NCI-H526 (cell line): ENCODE results near the gene LILRA5.
"Not testable (repeated sequence)": the region's sequence is repeated elsewhere in the genome, so short reads cannot be mapped to it uniquely, and the experiment has no call there.

Experiments
- DNase-seq, 2 experiments: peaks; one replicate each; lab custom pipeline; 2025; lab: John Stamatoyannopoulos, UW

LILRA5 gene

GRCh38 chr19:54333586-54334298 is 20.8 kb upstream of the LILRA5 start:
- DNase-seq, result no peak

GRCh38 chr19:54332149-54332548 is 19.2 kb upstream of the LILRA5 start:
- DNase-seq, result no peak

DNA sequence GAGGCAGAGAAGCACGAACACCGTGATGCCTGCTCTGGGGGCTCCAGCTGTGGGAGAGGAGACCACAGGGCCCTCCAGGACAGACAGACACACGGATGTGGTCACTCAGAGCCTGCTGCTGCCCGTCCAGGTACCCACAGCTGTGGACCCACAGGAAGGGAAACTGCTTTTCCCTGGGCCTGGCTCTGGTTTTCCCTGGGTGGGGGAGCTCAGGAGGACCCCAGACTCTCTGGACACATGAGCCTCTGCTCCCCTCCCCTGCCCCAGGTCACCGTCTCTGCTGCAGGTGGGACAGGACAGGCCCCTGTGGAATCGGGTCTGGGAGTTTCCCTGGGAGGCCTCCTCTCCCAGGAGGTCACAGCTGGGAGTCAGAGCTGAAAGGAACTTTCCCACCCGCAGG is 18.7 kb upstream of the LILRA5 start:
- no peak for DNase-seq

GRCh38 chr19:54329476-54330165 is 16.7 kb upstream of the LILRA5 start:
- no peak for DNase-seq

DNA sequence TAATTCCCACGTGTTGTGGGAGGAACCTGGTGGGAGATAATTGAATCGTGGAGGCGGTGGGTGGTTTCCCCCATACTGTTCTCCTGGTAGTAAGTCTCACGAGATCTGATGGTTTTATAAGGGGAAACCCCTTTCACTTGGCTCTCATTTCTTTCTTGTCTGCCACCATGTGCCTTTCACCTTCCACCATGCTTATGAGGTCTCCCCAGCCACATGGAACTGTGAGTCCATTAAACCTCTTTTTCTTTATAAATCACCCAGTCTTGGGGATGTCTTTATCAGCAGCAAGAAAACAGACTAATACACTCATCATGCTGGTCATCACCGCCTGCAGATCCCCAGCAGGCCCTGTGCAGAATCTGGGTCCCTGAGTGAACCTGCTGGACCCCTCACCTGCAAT is 15.8 kb upstream of the LILRA5 start:
- DNase-seq, result not testable (repeated sequence)

- no peak for DNase-seq
Observed at GRCh38 chr19:54325631-54326030, 12.7 kb upstream of the LILRA5 start.

DNA sequence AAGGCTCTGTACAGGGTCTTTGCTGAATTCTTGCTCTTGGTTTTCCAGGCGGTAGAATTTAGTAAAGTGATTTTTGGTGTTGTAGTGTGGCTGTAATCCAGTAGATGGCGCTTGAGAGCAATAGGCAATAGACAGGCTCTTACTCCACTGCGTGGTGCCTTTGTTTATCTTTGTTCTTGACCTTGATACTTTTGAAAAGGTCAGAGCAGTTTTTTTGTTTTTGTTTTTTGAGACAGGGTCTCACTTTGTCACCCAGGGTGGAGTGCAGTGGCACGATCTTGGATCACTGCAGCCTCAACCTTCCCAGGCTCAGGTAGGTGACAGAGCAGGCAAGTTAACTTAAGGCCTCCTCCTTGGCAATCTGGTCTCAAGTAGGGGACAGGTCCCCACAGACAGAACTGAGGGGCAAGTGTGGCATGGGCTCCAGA is 12.2 kb upstream of the LILRA5 start:
- DNase-seq, result peak in 1 of 2 experiments; percentile 67

- no peak for DNase-seq
Observed at GRCh38 chr19:54324071-54324470, 11.1 kb upstream of the LILRA5 start.

DNA sequence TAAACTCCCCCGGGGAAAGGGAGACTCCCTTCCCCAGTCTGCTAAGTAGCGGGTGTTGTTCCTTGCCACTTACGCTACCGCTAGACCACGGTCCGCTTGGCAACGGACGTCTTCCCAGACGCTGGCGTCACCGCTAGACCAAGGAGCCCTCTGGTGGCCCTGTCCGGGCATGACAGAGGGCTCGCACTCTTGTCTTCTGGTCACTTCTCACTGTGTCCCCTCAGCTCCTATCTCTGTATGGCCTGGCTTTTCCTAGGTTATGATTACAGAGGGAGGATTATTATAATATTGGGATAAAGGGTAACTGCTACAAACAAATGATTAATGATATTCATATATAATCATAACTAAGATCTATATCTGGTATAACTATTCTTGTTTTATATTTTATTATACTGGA is 10.0 kb upstream of the LILRA5 start:
- DNase-seq, result not testable (repeated sequence)

GRCh38 chr19:54322295-54322694 is 9.3 kb upstream of the LILRA5 start:
- DNase-seq, result not testable (repeated sequence)

GRCh38 chr19:54319892-54320670 is 7.1 kb upstream of the LILRA5 start:
- no peak for DNase-seq

DNA sequence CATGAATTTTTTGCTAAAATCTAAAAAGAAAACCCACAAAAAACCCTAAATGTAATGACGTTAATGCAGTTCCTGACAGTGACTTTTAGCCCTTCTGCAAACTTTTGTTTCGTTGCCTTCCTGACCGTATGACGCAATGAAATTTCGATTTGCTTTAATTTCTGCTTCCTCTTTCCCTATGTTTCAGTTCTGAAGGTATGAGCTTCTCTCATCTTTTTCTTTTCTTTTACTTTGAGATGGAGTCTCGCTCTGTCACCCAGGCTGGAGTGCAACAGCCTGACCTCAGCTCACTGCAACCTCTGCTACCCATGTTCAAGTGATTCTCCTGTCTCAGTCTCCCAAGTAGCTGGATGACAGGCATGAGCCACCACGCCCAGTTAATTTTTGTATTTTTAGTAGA is 6.1 kb upstream of the LILRA5 start:
- DNase-seq, result no peak

DNA sequence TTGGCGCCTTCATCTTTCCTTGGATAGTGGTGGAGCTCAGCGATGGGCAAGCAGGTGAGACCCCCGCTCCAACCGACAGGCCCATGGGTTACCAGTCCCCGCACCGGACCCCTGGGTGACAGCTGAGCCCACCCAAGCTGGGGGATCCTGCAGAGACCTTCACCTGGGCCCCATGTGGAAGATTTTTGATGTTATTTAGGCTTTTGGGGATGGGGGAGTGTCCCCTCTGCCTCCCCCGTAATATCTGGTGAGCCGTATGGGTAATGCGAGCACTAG is 4.9 kb upstream of the LILRA5 start:
- DNase-seq, result no peak

DNA sequence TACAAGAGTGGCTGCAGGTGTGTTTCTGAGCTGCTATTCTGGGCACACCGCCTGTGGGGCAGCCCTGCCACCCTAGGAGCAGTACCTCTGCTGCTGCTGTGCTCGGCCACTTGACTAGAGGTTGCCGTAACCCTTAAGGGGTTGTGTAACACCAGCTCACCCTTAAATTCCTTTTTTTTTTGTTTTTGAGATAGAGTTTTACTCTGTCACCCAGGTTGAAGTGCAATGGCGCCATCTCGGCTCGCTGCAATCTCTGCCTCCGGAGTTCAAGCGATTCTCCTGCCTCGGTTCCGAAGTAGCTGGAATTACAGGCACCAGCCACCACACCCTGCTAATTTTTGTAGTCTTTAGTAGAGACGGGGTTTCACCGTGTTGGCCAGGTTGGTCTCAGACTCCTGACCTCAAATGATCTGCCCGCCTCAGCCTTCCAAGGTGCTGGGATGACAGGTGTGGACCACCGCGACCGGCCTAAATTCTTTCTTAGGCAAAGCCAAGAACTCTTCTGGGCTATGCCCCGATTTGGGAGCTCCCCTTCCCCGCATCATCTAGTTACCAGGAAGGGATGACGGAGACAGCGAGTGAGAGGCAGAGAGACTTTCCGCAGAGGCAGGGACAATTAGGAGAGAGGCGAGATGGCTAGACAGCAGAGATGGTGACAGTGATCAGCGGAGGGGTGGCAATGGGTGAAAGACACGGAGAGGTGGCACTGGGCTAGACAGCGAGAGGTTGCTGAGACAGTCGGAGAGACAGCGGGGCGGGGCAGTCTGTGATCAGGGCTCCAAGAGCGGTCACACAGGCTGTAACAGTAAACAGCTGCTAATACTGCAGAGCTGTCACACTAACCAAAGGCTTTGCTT is 4.4 kb upstream of the LILRA5 start:
- no peak for DNase-seq

- peak in 1 of 2 experiments; percentile 73 for DNase-seq
Observed at GRCh38 chr19:54316746-54317107, 3.8 kb upstream of the LILRA5 start.

DNA sequence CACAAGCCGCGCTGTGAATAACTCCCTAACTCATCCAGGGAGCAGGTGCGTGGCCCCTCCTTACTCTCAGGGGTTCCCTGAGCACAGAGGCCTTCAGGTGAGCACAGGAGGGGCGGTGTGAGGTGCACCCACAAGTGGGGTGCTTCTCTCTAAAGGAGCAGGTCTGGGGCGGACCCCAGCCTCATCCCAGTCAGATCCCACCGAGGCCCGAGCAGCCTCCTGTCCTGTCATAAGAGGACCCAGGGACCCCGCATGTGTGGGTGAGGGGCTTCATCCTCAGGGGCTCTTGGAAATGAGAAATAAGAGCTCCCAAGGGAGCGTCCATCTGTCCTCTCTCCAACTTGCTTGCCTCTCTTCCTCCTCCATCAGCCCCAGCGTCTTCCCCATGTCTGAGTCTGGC is 3.0 kb upstream of the LILRA5 start:
- DNase-seq, result no peak

GRCh38 chr19:54312011-54312410 is 955 bp downstream of the LILRA5 start:
- DNase-seq, result no peak

DNA sequence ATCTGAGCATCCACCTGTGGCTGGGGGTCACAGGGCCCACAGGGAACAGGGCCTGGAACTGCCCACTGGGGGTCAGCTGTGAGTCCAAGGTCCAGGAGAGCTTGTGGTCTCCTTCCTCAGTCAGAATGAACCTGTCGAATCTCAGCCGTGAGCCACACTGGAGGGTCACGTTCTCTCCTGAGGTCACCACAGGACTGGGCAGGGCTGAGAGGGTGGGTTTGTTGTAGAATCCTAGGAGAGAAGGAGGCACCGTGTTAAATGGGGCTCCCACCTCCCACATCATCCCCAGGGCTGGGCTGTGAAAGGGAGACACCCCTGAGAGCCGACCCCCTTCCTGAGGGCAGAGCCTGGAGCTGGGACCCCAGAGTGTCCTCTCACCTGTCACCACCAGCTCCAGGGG is 1.5 kb downstream of the LILRA5 start:
- no peak for DNase-seq

DNA sequence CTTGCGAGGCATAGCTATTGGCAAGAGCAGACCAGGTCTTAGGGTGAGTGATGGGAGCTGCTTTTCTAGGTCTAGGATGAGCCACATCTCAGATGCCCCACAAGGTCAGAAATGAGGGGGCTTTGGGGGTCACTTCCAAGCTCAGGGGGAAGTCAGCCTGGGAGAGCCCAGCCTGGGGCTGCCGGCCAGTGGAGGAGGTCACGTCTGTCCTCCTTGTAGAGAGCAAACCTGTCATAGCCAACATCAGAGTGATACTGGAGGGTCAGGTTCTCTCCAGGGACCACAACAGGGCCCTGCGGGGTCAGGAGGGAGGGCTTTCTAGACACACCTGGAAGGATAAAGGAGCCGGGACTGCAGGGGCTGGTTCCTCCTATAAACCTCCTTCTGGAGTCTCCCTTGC is 2.4 kb downstream of the LILRA5 start:
- DNase-seq, result no peak

- DNase-seq, result no peak
Observed at GRCh38 chr19:54309811-54310210, 3.2 kb downstream of the LILRA5 start.

DNA sequence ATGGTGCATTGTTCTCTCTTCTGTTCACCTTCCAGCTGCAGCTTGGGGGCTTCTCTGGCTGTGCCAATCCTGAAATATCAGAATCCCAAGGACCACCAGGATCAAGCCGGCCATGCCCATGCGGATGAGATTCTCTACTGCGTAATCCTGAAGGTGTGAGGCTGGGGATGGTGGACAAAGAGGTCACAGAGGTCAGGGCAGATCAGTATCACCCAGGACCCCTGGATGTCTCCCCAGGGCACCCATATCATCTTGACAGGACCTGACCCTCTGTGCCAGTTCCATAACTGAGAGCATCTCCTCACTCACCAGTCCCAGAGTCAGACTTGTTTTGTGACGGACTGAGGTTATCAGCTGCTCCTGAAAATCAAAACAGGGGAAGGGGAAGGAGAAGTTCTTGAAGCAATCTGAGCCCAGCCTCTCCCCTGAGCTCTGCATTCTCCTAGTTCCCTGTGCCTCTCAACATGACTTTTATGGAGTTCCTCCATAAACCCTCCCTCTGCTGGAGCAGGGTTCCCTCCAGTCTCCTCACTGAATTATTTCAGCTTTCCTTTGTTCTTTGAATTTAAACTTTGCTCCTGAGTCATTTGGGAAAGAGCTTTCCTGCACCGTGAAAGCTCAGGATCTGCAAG is 5.5 kb downstream of the LILRA5 start:
- DNase-seq, result no peak

DNA sequence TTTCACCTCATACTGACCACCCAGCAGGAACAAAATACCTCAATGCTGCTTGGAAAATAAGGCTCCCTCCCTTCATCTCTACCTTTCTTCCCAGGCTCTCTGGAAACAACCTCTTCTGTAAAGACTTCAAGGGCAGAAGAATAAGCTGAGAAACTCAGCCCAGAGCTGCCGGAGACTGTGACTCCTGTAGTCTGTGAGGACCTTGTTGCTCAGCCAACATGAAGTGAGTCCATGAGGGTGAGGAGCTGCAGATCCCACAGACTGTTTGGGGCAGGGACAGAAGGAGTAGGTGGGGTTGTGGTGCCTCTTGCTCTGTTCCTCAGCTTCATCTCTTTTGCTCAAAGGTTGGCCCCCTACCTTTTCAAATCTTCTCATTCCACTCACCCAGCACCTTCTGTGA is 7.8 kb downstream of the LILRA5 start:
- DNase-seq, result no peak
